Measurements from ENCODE around the gene MME. TPM values are rescaled to one million over a fixed set of nuclear protein-coding genes. Genes with fewer than 3 reads are reported as not detected.
A peak's percentile ranks its signal among the peaks of the same experiment; 100 is the strongest.

Gene MME
- total and polyA plus RNA-seq, 2 donors from 2014 or later: 8.4 to 126 TPM

DNA sequence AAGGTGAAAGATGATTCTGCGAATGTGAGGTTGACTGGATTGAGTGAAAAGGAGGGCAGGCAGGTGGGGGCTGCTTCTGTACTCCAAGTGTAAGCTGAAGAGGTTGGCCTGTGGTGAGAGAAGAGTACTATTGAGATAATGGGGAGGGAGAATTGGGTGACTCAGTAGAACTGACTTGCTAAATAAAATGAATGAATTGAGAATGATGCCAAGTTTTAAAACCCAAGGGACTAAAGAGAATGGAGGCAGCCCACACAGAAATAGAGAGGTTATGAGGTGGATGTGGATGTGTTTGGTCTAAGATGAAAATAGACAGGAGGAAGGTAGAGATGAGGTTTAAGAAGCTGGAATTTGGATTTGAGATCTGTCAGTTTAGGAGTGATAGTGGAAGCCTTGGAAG, 5.9 kb downstream of the MME start:
- H3K36me3 ChIP-seq (ENCODE audit: control insufficient read depth in 2 of 3, insufficient read depth in 3 of 3, low read length in 3 of 3): peaks cover 2 to 8% (median 2%) of the 10 kb centered on the region in 3 donors
- H3K4me1 ChIP-seq (ENCODE audit: control insufficient read depth in 2 of 3, insufficient read depth in 2 of 3, low read depth in 1 of 3, low read length in 3 of 3): no peaks in the 10 kb centered on the region
- no peak overlapping the region for H3K9ac ChIP-seq (ENCODE audit: low read length in 3 of 3)
- H3K4me3 ChIP-seq (ENCODE audit: low read length in 3 of 3): peak overlapping the region in 1 of 3 donors; percentile 32
- DNase-seq (no peak), FAIRE-seq (no peak)
- TF ChIP-seq, protein P1, sequence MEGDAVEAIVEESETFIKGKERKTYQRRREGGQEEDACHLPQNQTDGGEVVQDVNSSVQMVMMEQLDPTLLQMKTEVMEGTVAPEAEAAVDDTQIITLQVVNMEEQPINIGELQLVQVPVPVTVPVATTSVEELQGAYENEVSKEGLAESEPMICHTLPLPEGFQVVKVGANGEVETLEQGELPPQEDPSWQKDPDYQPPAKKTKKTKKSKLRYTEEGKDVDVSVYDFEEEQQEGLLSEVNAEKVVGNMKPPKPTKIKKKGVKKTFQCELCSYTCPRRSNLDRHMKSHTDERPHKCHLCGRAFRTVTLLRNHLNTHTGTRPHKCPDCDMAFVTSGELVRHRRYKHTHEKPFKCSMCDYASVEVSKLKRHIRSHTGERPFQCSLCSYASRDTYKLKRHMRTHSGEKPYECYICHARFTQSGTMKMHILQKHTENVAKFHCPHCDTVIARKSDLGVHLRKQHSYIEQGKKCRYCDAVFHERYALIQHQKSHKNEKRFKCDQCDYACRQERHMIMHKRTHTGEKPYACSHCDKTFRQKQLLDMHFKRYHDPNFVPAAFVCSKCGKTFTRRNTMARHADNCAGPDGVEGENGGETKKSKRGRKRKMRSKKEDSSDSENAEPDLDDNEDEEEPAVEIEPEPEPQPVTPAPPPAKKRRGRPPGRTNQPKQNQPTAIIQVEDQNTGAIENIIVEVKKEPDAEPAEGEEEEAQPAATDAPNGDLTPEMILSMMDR (IDR thresholded peaks at IDR 0.05; ENCODE audit: borderline replicate concordance, extremely low read depth, insufficient read depth): no peak
- H3K27me3 ChIP-seq (ENCODE audit: control insufficient read depth, insufficient read depth, low read length): no peaks in the 10 kb centered on the region
- no peaks in the 10 kb centered on the region for H3K9me3 ChIP-seq (ENCODE audit: control insufficient read depth in 2 of 3, insufficient read depth in 1 of 3, low read length in 3 of 3)
- intact Hi-C loops (cut with DNase I): no loop called here
- H3K27ac ChIP-seq (ENCODE audit: low read depth in 2 of 2, low read length in 2 of 2): no peak overlapping the region

DNA sequence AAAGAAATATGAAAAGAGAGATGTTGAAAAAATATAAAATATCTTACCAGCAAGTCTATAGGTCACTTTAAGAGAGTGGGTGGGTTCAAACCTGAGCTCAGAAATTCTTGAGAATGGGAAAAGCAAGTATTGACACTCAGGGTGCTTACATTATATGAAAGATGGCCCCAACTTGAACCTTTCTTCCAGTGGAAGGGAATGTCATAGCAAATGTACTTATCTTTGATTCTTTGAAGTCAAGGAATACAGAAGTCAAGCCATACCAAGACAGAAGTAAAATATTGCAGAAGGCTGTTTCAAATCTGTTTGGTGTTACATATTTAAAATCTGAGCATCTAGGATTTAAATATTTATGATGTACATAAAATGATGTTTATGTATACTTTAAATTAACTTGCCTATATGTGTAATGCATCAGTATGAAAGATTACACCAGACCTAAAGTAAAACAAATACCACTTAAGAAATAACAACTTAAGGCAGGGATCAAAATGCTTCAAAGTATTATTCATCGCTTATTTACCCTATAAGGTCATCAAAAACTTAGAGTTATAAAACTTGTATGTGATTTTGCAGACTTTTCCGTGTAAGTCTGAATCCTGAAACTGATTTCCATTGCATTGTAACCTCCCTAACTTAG, 8.7 kb downstream of the MME start:
- no peak for FAIRE-seq
- intact Hi-C loops (cut with DNase I): no loop called here
- Histone ChIP-seq H3K9ac (ENCODE audit: low read length in 3 of 3) (no peak overlapping the region), H3K4me3 (ENCODE audit: low read length in 3 of 3) (no peak overlapping the region), H3K9me3 (ENCODE audit: control insufficient read depth in 2 of 3, insufficient read depth in 1 of 3, low read length in 3 of 3) (no peaks in the 10 kb centered on the region), H3K27ac (ENCODE audit: low read depth in 2 of 2, low read length in 2 of 2) (no peak overlapping the region), H3K36me3 (ENCODE audit: control insufficient read depth in 2 of 3, insufficient read depth in 3 of 3, low read length in 3 of 3) (peaks cover 2 to 8% (median 2%) of the 10 kb centered on the region in 3 donors), H3K27me3 (ENCODE audit: control insufficient read depth, insufficient read depth, low read length) (no peaks in the 10 kb centered on the region), H3K4me1 (ENCODE audit: control insufficient read depth in 2 of 3, insufficient read depth in 2 of 3, low read depth in 1 of 3, low read length in 3 of 3) (no peaks in the 10 kb centered on the region)
- TF ChIP-seq, protein P1 (IDR thresholded peaks at IDR 0.05; ENCODE audit: borderline replicate concordance, extremely low read depth, insufficient read depth): no peak
- peak in 1 of 5 donors; percentile 52 for DNase-seq

GRCh38 chr3:155089495-155089894, 9.4 kb downstream of the MME start:
- no peak overlapping the region for H3K27ac ChIP-seq (ENCODE audit: low read depth in 2 of 2, low read length in 2 of 2)
- DNase-seq: no peak
- intact Hi-C loops (cut with DNase I): no loop called here
- H3K4me3 ChIP-seq (ENCODE audit: low read length in 3 of 3): no peak overlapping the region
- TF ChIP-seq, protein P1 (IDR thresholded peaks at IDR 0.05; ENCODE audit: borderline replicate concordance, extremely low read depth, insufficient read depth): no peak
- H3K36me3 ChIP-seq (ENCODE audit: control insufficient read depth in 2 of 3, insufficient read depth in 3 of 3, low read length in 3 of 3): peaks cover 0 to 8% (median 2%) of the 10 kb centered on the region in 3 donors
- no peaks in the 10 kb centered on the region for H3K4me1 ChIP-seq (ENCODE audit: control insufficient read depth in 2 of 3, insufficient read depth in 2 of 3, low read depth in 1 of 3, low read length in 3 of 3)
- H3K9ac ChIP-seq (ENCODE audit: low read length in 3 of 3): no peak overlapping the region
- H3K27me3 ChIP-seq (ENCODE audit: control insufficient read depth, insufficient read depth, low read length): no peaks in the 10 kb centered on the region
- H3K9me3 ChIP-seq (ENCODE audit: control insufficient read depth in 2 of 3, insufficient read depth in 1 of 3, low read length in 3 of 3): no peaks in the 10 kb centered on the region
- FAIRE-seq: no peak

- Histone ChIP-seq H3K36me3 (ENCODE audit: control insufficient read depth in 2 of 3, insufficient read depth in 3 of 3, low read length in 3 of 3) (peaks cover 0 to 4% (median 2%) of the 10 kb centered on the region in 3 donors), H3K4me3 (ENCODE audit: low read length in 3 of 3) (no peak overlapping the region), H3K9me3 (ENCODE audit: control insufficient read depth in 2 of 3, insufficient read depth in 1 of 3, low read length in 3 of 3) (no peaks in the 10 kb centered on the region), H3K27me3 (ENCODE audit: control insufficient read depth, insufficient read depth, low read length) (no peaks in the 10 kb centered on the region), H3K4me1 (ENCODE audit: control insufficient read depth in 2 of 3, insufficient read depth in 2 of 3, low read depth in 1 of 3, low read length in 3 of 3) (no peaks in the 10 kb centered on the region), H3K27ac (ENCODE audit: low read depth in 2 of 2, low read length in 2 of 2) (no peak overlapping the region), H3K9ac (ENCODE audit: low read length in 3 of 3) (no peak overlapping the region)
- no peak for DNase-seq
- intact Hi-C loops (cut with DNase I): no loop called here
- TF ChIP-seq, protein P1 (IDR thresholded peaks at IDR 0.05; ENCODE audit: borderline replicate concordance, extremely low read depth, insufficient read depth): no peak
- no peak for FAIRE-seq
Observed at GRCh38 chr3:155093261-155093660, 13.1 kb downstream of the MME start.

All from kidney (tissue), 14 donors.